GM21619 (cell line): ENCODE results near the gene SLC26A1.
"Not testable (repeated sequence)": the region's sequence is repeated elsewhere in the genome, so short reads cannot be mapped to it uniquely, and the experiment has no call there.

Experiments used
- ATAC-seq: cut with Tn5 transposase; IDR thresholded peaks from one replicate; pipeline ENCODE4 v1.9.1; 2021; ENCODE audit not compliant: unreplicated experiment

The SLC26A1 gene

GRCh38 chr4:985123-985830 is 7.9 kb downstream of the SLC26A1 start:
- no peak for ATAC-seq

GRCh38 chr4:984336-985054 is 8.7 kb downstream of the SLC26A1 start:
- ATAC-seq, result no peak

DNA sequence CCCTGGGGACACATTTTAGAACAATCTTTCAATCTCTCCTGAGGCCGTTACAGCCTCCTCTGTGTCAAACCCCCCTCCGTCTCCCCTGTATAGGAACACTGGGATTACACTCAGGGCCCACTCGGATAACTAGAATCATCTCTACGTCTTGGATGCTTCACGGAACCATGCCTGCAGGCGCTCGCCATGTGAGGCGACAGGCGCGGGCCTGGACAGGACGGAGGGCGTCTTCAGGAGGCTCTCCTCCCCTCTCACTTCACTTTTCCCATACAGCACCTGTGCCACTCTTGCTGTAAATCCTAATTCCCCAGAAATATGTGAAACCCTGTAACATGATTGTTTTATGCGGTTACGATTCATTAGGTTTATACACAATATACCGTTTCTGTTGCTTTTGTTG is 10.4 kb downstream of the SLC26A1 start:
- no peak for ATAC-seq

DNA sequence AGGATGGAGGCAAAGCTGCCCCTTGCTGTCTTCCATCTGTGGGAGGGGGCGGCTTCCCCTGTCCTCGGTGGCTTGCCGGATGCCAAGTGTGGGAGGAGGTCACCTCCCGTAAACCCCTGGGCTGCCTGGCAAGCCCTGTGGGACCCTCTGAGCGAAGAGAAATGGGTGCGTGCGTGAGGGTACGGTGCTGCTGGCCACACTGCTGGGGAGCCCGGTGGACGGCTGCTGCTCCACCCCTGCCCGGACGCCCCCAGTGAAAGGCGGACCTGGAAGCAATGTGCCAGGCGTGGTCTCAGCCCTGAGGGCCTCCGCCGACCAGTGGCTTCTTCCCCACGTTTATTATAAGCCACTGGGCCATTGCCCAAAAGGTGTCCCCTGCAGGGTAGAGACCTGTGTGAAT is 10.9 kb downstream of the SLC26A1 start:
- ATAC-seq, result no peak

DNA sequence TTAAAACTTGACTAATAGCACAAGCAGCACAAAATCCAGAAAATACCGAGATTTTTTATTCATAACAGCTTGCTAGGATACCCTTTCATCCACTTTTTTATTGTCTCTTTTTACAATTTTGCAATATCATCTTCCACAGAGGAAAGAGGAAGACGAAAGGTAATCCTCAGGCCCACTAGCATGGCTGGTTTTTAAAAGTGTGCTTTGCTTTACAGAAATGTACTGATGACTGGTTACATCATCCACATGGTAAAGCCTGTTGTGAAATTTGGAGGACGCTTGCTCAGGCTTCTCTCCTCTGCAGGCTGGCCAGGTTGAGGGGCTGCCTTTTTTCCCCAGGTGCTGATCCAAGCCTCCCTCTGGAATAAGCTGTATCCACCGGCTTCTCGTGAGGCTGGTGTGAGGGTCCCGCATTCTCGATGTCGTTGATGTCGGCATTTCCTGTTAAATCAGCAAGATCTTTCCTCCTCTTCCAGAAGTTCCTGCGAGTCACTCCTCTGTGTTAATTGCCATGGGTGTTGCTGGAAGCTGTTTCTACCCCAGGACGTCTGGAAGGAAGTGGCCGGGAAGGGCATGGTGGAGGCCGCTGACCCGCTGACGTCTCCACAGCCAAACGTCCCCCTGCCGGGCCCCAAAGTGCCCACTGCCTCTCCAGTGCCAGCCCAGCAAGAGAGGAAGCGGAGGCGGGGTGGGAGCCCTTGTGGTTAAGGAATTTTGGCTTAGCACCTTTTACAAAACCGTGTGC is 14.1 kb downstream of the SLC26A1 start:
- no peak for ATAC-seq

DNA sequence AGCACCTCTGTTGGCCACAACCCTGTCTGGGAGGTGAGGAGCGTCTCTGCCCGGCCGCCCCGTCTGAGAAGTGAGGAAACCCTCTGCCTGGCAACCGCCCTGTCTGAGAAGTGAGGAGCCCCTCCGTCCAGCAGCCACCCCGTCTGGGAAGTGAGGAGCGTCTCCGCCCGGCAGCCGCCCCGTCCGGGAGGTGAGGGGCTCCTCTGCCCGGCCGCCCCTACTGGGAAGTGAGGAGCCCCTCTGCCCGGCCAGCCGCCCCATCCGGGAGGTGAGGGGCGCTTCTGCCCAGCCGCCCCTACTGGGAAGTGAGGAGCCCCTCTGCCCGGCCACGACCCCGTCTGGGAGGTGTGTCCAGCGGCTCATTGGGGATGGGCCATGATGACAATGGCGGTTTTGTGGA is 17.2 kb downstream of the SLC26A1 start:
- not testable (repeated sequence) for ATAC-seq

- ATAC-seq, result no peak
Observed at GRCh38 chr4:974668-975067, 18.5 kb downstream of the SLC26A1 start.

- ATAC-seq, result peak; percentile 65
Observed at GRCh38 chr4:973431-974397, 19.5 kb downstream of the SLC26A1 start, which contains the start of gene DGKQ. DGKQ (minus strand) TSS chr4:973569; CDS start chr4:973482, 87 bp downstream.

DNA sequence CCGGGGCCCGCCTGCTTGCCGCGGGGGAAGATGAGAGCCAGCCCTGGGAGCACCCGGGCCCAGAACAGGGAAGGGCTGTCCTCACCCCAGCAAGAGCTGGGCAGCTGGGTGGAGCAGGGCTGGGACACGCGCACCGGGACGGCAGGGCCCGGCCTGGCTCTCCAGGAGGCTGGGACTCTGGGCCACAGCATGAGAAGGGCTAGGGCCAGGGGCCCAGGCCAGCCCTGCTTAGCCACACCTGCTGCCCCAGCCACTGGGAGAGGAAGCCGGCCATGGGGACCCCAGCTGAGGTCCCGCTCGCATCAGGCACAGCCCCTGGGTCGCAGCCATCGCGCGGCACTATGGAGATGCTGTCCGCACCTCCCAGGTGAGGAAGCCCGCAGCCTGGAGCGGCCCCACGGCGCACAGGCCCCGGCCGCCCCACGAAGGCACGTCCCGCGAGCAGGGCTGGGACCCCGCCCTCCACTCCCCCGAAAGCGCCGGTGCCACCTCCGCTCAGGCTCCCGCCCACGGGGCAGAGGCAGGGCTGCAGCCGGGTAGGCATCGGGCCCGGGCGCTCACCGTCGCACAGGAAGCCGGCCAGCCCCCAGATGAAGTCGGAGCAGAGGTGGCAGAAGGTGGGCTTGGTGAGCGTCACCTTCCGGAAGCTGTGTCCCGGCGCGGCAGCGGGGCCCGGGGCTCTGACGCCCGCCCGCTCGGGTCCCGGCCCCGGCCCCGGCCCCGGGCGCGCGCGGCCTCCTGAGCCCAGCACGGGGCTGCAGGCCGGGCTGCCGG is 20.4 kb downstream of the SLC26A1 start:
- peak; percentile 37 for ATAC-seq

- no peak for ATAC-seq
Observed at GRCh38 chr4:971666-972500, 21.3 kb downstream of the SLC26A1 start.

DNA sequence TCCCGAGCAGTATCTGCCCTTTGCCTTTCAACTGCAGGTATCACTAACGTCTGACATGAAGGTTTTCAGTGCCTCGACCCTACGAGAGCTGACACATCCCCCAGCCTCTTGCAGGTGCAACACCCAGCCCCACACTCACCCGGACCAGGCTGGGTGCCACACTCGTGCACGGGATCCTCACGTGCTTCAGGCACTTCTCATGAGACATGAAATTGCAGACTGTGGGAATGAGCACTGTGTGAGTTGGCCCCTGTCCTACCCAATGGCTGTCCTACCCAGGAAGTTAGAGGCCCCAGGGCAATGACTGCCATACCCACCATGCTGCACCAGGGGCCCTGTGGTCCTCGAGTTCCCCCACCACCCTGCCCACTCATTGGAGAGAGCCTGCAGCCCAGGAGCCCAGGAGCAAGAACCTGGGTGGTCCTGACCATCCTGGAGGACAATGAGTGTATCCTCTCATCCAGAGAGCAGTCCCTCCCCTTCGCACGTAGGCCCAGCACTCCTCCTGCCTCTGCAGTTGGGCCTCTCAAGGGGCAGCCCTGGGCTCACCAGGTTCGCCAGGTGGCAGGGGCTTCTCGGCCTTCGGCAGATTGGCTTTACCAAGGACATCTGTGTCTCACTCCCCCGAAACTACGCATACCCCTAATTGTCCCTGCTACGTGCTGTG is 22.2 kb downstream of the SLC26A1 start:
- no peak for ATAC-seq

DNA sequence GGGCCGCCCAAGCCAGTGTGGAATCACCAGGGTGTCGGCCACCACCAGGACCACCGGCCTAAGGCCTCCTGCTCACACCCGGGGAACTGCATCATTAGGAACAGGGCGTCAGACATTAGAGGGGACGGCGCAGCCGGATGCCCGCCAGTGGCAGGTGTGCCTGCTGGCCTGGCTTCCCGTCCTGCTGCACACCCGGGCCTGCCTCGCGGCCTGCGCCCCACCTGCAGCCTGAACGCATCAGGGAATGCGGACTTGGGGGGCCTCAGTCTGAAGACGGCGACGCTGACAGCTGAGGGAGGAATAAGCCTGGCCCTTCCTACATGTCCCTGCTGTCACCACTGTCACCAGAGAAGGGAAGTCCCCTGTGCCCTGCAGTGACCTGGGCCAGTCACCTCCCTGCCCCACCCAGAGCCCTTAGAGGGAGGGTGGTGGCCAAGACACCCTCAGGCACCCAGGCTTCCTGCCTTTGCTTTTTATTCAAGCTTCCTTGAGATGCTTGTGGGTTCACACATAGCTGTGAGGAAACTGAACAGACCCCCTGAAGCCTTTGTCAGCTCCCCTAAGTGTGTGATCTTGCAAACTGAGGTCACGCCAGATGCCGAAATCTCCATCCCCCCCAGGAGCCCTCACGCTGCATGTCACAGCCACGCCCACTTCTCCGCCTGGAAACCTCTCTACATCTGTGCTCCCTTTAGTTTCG is 23.0 kb downstream of the SLC26A1 start:
- ATAC-seq, result no peak

DNA sequence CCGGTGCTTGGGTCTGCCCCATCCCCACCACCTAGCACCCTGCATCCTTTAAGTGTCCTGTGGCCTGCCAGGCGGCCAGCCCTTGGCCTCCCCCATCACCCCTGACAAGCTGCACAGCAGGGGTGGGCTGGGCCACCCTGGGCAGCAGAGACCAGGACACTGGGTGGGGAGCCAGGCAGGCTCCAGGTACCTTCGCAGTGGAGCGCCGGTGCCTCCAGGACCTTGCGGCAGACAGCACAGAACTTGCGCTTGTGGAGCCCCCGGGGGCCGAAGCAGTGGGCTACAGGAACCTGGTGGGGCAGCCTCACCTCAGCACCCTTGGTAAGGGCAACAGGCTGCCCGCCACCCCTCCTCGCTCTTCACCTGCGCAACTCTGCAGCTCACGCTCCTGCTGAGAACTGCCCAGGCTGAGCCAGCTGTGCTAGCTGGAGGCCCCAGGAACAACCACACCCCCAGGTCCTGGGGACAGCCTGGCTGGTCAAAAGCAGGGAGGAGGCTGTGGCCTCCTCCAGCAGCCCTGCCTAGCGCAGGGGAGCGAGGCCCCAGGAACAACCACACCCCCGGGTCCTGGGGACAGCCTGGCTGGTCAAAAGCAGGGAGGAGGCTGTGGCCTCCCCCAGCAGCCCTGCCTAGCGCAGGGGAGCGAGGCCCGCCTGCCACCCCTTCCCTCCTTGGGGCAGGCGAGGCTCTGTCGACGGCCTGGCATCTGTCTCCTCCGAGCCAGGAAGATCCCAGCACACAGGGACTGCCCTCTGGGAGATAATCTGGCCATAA is 24.4 kb downstream of the SLC26A1 start:
- no peak for ATAC-seq

GRCh38 chr4:968221-968620 is 25.0 kb downstream of the SLC26A1 start:
- no peak for ATAC-seq

- no peak for ATAC-seq
Observed at GRCh38 chr4:967113-968104, 25.8 kb downstream of the SLC26A1 start.
